Endothelial cell of umbilical vein (primary cell): ENCODE results near the gene MARVELD3.

ENCODE experiments used
- CTCF ChIP-seq, 2 donors: IDR thresholded peaks; 1 replicate in 1 of 2; 2 replicates in 1 of 2; pipeline ENCODE4 v1.5.1; 2011; ENCODE audit warnings: low read length in 2 of 2, mild to moderate bottlenecking in 2 of 2, moderate library complexity in 2 of 2, control low read depth in 1 of 2, inconsistent platforms in 1 of 2, low read depth in 1 of 2; ENCODE audit not compliant: insufficient read depth in 1 of 2; ENCODE audit errors: extremely low read depth in 1 of 2
- EZH2 ChIP-seq: IDR thresholded peaks from 2 replicates; pipeline ENCODE4 v1.6.1; 2012; ENCODE audit warnings: borderline replicate concordance, low read depth, mild to moderate bottlenecking, moderate library complexity, low read length, inconsistent platforms; ENCODE audit not compliant: severe bottlenecking
- FOS ChIP-seq: IDR thresholded peaks from 2 replicates; pipeline ENCODE4 v1.6.1; 2011; ENCODE audit warnings: mild to moderate bottlenecking, low read length, moderate library complexity, borderline replicate concordance; ENCODE audit not compliant: insufficient read depth
- GATA2 ChIP-seq: IDR thresholded peaks from 2 replicates; pipeline ENCODE4 v1.7.0; 2011; ENCODE audit warnings: low read depth, mild to moderate bottlenecking, moderate library complexity, mixed read lengths, low read length; ENCODE audit not compliant: insufficient read length, insufficient read depth
- JUN ChIP-seq: IDR thresholded peaks from 2 replicates; pipeline ENCODE4 v1.6.1; 2011; ENCODE audit warnings: borderline replicate concordance, low read depth; ENCODE audit not compliant: insufficient read length, insufficient read depth
- MAX ChIP-seq: IDR thresholded peaks from 2 replicates; pipeline ENCODE4 v1.6.1; 2011; ENCODE audit not compliant: insufficient read depth, insufficient read length
- MYC ChIP-seq: IDR thresholded peaks from one replicate; pipeline ENCODE4 v1.6.1; 2011; ENCODE audit warnings: mild to moderate bottlenecking, low read depth, low read length
- POLR2A ChIP-seq: IDR thresholded peaks from 2 replicates; pipeline ENCODE4 v1.6.1; 2012; ENCODE audit warnings: low read depth, mild to moderate bottlenecking, control low read depth, low read length
- POLR2AphosphoS5 ChIP-seq: IDR thresholded peaks from 2 replicates; pipeline ENCODE4 v1.6.1; 2012; ENCODE audit warnings: low read depth, mild to moderate bottlenecking, control low read depth, low read length, moderate library complexity; ENCODE audit not compliant: insufficient read depth

DNA sequence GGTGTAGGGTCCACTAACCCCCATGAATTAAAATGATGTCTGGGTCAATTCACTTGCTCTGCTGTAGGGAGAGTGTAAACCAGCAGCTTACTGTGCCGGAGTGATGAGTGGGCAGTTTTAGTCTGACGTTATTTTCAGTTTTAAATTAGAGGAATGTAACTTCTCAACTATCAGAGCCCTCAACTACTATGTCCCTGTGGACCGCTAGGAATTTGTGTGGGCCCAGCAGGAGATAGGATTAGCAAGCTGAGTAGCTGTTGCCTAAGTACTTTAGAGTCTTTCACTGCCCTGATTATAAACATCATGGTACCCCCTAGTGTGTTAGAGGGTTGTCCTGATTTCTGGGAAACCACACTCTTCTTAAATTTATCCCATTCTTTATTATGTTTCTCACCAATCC lies 11.4 kb downstream of the MARVELD3 start:
- TF ChIP-seq MAX (no peak), MYC (no peak), CTCF (IDR thresholded peaks at IDR 0.05; ENCODE audit: extremely low read depth in 1 of 2, insufficient read depth in 1 of 2, low read depth in 1 of 2, low read length in 2 of 2) (no peak), POLR2AphosphoS5 (no peak), EZH2 (no peak), POLR2A (no peak), GATA2 (no peak), FOS (no peak), JUN (no peak)
